Stimulated activated CD4-positive, alpha-beta T cell treated with anti-CD3 and anti-CD28 coated beads, Interleukin-2, amount 100 ng/mL, for 4 hours (primary cell): ENCODE measurements around the gene SPATA25.
"Not testable (repeated sequence)": the region's sequence is repeated elsewhere in the genome, so short reads cannot be mapped to it uniquely, and the experiment has no call there.

ENCODE experiments used
- DNase-seq: peaks from one replicate; pipeline ENCODE4 v3.0.0-alpha.2; 2020; ENCODE audit warnings: low read depth

Gene SPATA25

GRCh38 chr20:45887346-45887715, at the start of gene SPATA25:
Gene SPATA25 (minus strand): TSS chr20:45887622. CDS start chr20:45887590, 32 bp downstream.
- no peak for DNase-seq

GRCh38 chr20:45935416-45936046, 48.1 kb upstream of the SPATA25 start:
- DNase-seq, result no peak

- DNase-seq, result peak; percentile 96
These were observed 47.4 kb upstream of the SPATA25 start, which contains the start of gene PCIF1 for GRCh38 chr20:45934586-45935415. Gene PCIF1 (plus strand): TSS chr20:45934683. CDS start chr20:45939000, 4,317 bp downstream.

- no peak for DNase-seq
These were observed 46.7 kb upstream of the SPATA25 start for GRCh38 chr20:45934046-45934585.

GRCh38 chr20:45933266-45934045, 46.0 kb upstream of the SPATA25 start:
- peak; percentile 31 for DNase-seq

- not testable (repeated sequence) for DNase-seq
These were observed 44.3 kb upstream of the SPATA25 start for GRCh38 chr20:45931680-45932079.

- DNase-seq, result no peak
These were observed 39.9 kb upstream of the SPATA25 start for GRCh38 chr20:45927071-45927878.

- DNase-seq, result no peak
These were observed 39.3 kb upstream of the SPATA25 start for GRCh38 chr20:45926731-45927070.

- DNase-seq, result no peak
These were observed 38.5 kb upstream of the SPATA25 start for GRCh38 chr20:45925821-45926506.

- DNase-seq, result no peak
These were observed 37.2 kb upstream of the SPATA25 start for GRCh38 chr20:45924391-45925261.

- no peak for DNase-seq
These were observed 34.1 kb upstream of the SPATA25 start for GRCh38 chr20:45921337-45922189.

- no peak for DNase-seq
These were observed 33.3 kb upstream of the SPATA25 start for GRCh38 chr20:45920462-45921336.

- no peak for DNase-seq
These were observed 32.3 kb upstream of the SPATA25 start for GRCh38 chr20:45919542-45920399.

GRCh38 chr20:45918779-45919537, 31.5 kb upstream of the SPATA25 start:
- no peak for DNase-seq

GRCh38 chr20:45918182-45918737, 30.8 kb upstream of the SPATA25 start:
- DNase-seq, result no peak

GRCh38 chr20:45917790-45918141, 30.3 kb upstream of the SPATA25 start:
- DNase-seq, result no peak
